DMS153 treated with DMSO at 0.1 percent for 48 hours (cell line): ENCODE results near the gene DDX56.

ENCODE experiments used
- DNase-seq: peaks from one replicate; lab custom pipeline; 2025; ENCODE audit not compliant: unreplicated experiment; lab: John Stamatoyannopoulos, UW

DDX56 gene

DNA sequence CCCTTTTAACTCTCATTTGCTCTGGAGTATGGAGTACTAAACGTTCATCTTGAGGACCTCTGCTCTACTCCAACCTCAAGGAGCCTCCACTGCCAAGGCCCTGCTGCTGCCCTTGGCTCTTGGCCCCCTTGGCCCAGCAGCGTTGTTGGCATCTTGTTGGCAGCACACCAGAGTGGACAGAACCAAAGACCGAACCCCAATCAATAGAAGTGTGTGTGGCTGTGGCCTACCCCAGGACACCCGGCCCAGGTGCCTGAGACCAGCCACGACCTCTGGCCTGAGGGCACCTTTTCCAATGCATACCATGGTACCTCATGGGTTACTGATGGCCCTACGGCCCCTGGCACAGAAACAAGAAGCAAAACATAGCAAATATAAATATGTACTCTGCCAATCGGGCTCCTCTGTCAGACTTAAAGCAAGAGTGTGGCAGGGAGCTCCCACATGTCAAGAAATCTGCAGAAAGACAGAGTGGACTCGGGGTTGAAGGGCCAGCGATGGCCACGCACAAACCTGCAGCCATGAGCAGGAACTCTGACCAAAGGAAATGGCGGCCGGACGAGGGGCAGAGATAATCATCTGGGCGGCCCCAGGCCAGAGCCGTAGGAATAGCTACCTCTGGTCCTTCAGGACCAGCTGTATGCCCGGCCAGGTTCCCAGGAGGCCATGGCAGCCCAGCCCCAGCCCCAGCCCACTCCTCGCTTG is 35.5 kb downstream of the DDX56 start:
- no peak for DNase-seq

DNA sequence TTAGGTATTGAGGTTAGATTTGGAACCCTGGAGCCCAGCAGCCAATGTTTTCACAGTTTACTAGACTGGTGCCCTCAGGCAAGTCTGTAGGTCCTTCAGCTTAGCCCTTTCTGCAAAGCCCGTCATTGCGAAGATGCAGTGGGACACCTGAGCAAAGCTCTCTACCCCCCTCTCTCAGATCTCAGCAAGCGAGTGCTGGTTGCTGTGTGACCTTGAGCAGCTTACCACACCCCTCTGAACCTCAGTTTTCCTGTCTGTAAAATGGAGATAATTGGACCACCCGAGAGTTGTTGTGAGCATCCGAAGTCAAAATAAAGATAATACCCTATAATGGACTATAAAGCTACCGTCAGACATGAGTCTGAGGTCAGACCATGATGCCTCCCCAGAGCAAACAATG is 36.3 kb downstream of the DDX56 start:
- no peak for DNase-seq

DNA sequence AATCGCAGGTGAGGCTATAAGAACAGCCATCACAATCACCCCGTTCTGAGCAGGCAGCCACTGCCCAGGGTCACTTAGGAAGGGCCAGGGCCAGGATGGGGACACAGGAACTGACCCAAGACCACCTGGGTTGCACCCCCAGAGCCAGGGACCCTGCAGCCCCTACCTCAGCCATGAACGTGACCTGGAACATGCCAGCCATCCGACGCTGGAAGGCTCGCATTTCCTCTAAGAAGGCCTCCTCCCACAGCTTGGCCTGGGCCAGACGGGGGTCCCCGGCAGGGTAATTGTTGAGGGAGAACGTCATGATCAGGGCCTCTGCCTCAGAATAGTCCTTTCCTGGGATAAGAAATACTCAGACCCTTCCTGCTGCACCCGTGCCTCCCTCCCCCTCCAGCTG is 37.6 kb downstream of the DDX56 start:
- DNase-seq = no peak

DNA sequence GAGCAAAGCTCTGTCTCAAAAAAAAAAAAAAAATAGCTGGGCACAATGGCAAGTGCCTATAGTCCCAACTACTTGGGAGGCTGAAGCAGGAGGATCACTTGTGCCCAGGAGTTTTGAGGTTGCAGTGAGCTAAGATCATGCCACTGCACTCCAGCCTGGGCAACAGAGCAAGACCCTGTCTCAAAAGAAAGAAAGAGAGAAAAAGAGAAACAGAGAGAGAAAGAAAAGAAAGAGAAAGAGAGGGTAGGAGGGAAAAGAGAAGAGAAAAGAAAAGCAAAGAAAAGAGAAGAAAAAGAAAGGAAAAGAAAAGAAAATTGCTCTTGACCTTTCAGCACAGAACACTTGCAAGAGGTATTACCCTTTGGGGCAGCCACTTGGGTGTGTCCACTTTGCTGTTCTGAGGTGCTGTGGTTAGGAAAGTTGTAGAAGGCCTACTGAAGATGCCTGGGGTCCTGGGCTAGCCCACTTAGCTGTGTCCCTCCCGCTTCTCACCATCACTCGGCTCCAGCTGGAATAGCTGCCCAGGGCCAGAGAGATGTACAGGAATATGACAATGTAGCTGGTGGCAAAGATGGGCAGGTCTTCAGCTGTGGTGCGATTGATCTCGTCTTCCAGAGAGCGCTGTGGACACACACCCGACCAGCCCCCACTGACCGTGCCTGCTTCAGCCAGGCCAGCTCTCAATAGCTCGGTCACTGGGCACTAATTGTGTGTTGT is 38.2 kb downstream of the DDX56 start:
- DNase-seq = no peak

DNA sequence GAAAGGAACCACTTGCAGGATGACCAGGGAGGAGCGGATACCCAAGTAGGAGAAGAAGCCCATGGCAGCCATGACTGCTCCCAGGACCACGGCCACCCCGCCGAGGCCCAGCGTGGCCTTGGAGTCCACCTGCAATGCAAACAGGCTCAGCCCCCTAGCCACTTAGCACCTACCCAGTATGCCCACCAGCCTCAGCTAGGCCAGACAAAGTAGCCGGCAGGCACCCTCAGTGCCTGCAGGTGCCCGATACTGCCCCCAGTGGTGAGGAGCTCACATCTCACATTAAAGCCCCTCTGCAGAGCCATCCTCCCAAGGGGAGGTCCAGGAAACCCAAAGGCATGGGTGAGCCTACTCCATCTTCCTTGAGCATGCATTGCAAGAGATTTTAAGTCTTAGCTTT is 39.2 kb downstream of the DDX56 start:
- DNase-seq = peak; percentile 64

DNA sequence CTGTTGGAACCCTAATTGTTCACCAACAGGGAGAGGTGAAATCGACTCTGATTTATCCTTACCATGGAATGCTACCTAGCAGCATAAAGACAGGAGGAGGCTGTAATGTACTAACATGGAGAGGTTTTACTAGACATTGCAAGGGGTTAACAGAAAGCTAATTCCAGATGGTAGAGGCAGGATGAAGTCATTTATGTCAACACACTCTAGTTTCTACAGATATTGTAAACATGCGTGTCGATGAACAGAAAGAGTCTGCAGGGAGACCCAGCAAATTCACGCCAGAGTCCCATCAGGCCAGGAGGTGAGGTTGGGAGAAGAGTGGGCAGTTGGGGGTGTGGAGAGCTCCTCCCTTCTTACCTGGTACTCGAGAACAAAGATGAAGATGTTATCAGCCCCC is 39.6 kb downstream of the DDX56 start:
- peak; percentile 36 for DNase-seq

DNA sequence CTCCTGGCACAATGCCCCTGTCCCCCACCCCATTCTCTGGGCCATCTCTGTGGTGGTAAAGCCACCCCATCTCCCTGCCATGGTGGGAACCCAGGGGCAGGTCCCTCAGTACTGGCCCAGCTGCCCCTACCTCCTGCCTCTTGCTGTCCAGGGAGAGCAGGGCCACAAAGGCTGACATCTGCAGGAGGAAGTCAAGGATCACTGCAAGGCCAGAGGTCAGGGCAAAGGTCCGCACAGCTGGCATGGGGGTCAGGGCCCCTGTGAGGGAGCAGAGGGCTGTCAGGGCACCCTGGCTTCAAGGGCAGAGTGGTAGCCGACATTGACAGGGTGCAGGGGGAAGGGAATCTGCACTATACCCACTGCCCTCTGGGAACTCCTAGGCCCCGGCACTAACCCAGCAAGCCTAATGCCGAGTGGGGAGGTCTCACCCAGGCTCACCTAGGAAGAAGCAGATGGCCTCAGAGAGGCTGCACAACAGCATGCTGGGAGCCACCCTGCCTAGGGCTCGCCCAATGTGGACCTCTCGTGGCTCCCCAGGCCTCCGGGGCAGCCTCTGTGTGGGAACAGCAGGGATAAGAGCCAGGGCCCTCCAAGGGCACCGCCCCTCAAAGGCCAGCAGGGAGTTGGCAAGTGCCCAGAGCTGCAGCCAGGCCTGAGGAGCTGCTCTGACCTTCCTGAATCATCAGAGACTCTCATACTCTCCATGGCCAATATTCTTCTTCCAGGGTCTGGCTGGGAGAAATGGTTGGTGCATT is 40.2 kb downstream of the DDX56 start:
- DNase-seq = peak; percentile 30

DNA sequence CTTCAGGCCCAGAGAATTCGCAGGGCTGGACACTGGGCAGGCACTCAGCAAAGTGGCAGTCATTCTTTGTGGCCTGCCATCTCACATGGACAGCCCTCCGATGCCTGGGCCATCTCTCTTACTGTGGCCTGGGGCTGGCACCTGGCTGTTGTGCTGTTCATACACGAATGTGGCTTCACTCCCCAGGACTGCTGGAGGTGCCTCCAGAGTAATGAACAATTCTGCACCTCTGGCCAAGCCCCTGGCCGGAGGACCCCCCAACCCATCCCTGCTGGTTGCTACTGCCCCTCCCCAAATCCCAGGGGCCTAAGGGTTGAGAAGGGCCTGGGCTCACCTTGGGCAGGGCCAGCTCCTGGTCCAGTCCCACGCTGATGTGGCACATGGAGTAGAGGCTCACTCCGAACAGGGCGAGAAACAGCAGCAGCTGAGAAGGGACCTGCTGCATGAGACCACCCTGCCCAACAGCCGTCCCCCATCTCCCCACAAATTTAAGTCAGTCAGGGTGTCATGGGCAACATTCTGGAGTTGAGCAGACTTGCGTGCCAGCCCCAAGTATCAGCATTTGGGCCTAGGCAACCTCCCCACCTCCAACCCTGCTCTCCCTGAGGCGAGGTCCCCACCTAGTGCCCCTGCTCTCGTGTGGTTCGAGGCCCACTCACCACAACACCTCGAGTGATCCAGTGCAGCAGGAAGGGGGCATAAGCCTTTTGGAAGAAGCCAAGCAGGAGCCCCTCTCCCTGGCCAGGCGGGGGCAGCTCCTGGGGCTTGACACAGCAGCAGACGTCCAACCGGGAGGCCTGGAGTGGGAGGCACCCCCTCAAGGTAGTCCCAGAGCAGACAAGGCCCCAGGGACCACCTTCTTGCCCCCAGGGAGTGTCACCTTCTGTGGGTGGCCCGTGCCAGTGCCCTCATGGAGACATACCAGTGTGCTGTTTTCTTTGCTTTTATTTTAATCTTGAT is 42.0 kb downstream of the DDX56 start:
- DNase-seq = no peak

DNA sequence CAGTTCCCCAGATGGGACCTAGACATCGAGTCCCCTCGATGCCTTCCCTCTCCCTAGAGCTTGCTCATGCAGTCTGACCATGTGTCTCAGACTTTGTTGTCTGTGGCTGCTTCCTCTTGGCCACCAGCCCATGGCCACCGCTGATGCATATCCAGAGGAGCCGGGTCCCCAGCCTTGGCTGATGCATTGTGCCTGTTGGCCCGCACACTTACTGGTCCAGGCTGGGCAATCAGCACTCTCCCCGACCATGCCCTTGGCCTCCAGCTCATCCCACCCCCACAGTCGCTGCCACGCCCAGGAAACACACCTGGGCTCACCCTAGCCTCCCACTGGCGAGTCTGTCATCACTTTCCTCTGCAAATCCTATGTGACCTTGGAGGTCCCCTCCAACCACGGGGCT is 42.7 kb downstream of the DDX56 start:
- no peak for DNase-seq

DNA sequence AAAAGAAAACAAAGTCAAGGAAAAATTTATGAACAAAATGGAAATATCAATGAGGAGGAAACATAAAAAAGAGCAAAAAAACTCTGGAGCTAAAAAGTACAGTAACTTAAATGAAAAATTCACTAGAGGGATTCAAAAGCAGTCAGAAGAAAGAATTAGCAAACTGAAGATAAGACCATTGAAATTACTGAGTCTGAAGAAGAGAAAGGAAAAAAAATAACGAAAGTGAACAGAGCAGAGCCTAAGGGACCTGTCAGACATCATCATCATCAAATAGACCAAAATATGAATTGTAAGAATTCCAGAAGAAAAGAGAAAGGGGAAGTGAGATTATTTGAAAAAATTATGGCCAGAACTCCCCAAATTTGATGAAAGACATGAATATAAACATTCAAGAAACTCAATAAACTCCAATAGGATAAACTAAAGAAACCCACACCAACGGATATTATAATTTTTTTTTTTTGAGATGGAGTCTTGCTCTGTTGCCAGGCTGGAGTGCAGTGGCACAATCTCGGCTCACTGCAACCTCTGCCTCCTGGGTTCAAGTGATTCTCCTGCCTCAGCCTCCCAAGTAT is 48.8 kb downstream of the DDX56 start:
- no peak for DNase-seq

DNA sequence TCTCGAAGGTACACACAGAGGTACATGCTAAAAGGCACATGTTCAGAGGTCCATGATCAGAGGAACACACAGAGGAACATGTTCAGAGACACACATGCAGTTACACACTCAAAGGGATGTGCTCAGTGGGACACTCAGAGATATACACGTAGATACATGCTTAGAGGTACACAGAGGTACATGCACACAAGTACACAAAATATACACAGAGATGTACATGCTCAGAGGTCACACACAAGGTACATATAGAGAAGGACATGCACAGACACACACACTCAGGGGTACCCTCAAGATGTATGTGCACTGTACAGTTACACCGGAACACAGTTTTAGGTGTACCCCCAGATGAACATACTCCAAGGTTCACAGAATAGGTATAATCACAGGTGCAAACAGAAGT is 51.4 kb downstream of the DDX56 start:
- no peak for DNase-seq

DNA sequence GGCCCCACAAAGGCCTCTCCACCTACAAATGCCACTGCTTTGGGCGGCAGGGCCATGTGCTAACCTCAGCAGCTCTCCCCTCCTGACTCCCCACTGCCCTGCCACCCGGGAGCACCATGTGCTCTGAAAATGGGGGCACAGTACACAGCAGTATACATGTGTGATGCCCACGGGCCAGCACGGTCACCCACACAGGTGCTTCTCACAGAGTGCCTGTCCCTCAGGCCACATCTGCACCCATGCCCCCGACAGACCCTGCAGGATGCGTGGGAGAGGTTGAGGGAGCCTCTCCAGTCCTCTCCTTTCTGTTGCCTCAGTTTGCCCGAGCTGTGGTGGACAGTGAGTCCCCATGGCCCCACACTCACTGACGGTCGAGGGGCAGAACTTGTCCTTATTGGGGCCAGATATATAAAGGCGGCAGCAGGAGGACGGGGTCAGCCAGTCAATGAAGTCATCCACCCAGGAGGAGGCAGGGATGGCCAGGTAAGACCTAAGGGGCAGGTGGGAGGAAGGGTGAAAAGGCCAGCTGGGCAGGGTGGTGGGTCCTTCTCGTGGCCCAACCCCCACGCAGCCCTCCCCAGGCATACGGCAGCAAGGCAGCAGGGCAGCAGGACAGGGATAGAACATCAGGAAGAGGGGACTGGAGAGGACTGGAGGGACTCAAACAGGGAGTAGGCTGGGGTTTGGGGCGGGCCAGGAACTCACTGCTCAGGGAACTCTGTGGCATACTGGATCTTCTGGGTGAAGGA is 52.2 kb downstream of the DDX56 start:
- no peak for DNase-seq

DNA sequence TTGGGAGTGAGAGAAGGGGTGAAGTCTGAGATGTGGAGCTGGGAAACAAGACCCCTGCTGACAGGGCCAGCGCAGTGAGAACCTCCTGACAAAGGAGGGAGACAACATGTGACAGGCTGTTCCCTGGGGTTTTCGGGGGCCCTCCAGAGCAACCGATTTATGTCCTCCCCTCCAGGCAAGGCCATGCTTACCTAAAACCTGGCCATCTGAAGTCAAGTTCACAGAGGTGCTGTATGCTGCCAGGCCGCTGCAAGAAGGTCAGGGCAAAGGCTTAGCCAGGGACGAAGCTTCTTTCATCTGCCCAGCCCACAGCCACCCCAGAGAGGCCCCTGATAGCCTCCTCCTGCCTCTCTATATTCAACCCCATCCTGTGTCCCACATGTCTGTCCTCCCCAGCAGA is 53.1 kb downstream of the DDX56 start:
- no peak for DNase-seq

DNA sequence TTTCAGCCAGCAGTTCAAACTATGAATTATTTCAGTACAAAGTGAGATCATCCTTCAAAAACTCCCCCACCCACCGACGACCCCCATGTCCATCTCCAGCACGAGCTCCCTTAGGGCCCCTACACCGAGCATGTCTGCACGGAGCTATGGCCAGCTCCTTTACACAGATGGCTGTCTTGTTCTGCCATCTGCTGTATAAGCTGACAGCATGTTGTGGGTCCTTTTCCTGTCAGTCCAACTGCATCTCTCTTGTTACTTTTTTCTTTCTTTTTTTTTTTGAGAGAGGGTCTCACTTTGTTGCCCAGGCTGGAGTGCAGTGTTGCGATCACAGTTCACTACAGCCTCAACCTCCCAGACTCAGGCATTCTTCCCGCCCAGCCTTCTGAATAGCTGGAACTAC is 54.2 kb downstream of the DDX56 start:
- no peak for DNase-seq

DNA sequence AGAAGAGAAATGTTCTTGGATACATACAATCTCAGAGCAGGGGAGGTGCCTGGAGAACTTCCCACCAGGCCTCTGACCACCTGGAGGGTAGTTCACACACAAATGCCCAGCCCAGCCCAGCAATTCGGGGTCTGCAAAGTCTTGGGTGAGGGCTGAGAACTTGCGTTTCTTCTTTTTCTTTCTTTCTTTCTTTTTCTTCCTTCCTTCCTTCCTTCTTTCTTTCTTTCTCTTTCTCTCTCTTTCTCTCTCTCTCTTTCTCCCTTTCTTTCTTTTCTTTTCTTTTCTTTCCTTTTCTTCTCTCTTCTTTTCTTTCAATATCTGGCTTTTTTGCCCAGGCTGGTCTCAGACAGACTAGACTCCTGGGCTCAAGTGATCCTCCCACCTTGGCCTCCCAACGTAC is 54.9 kb downstream of the DDX56 start:
- DNase-seq = no peak

DNA sequence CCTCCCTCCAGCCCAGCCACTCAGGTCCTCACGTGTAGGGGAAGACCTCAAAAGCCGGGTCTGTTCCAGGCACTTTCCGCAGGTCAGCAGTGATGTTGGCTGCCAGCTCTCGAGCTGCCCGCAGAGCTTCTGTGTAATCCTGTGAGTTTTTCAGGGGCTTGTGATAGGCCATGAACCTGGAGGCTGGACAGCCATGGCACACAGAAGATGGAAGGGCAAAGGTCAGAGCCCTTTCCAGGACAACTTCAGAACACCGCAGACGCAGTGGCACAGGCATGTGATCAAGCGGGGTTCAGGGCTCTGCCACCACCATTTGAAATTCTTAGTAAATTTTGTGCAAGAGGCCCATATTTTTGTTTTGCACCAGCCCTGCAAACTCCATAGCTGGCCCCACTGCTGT is 56.5 kb downstream of the DDX56 start:
- DNase-seq = no peak
